HepG2 (cell line): ENCODE measurements around the gene ABT1. TPM values are rescaled to one million over a fixed set of nuclear protein-coding genes. Genes with fewer than 3 reads are reported as not detected.

Experiments used
- BRCA1 ChIP-seq: sonication (generic); formaldehyde crosslinking; IDR thresholded peaks from 2 replicates; pipeline ENCODE4 v1.4.0; 2020; ENCODE audit warnings: missing genetic modification reagents
- DNMT1 ChIP-seq: sonication (generic); formaldehyde crosslinking; IDR thresholded peaks from 2 replicates; pipeline ENCODE4 v1.5.1; 2020; ENCODE audit warnings: mild to moderate bottlenecking, missing genetic modification reagents
- ELF4 ChIP-seq: sonication (generic); formaldehyde crosslinking; IDR thresholded peaks from 2 replicates; pipeline ENCODE4 v1.5.0; 2020; ENCODE audit warnings: missing genetic modification reagents, mild to moderate bottlenecking, moderate library complexity, borderline replicate concordance
- HHEX ChIP-seq: IDR thresholded peaks from 2 replicates; pipeline ENCODE4 v1.6.1; 2016; ENCODE audit warnings: control low read depth
- PRMT3 ChIP-seq: sonication (generic); formaldehyde crosslinking; IDR thresholded peaks from 2 replicates; pipeline ENCODE4 v1.8.1; 2022; ENCODE audit warnings: low read depth, mild to moderate bottlenecking, moderate library complexity, missing genetic modification reagents, borderline replicate concordance
- RFXAP ChIP-seq: sonication (generic); formaldehyde crosslinking; IDR thresholded peaks from 2 replicates; pipeline ENCODE4 v1.4.0; 2020; ENCODE audit warnings: missing genetic modification reagents, borderline replicate concordance
- SAFB2 ChIP-seq: sonication (generic); formaldehyde crosslinking; IDR thresholded peaks from 2 replicates; pipeline ENCODE4 v1.5.1; 2020; ENCODE audit warnings: missing genetic modification reagents, low read depth, mild to moderate bottlenecking, borderline replicate concordance
- ZGPAT ChIP-seq: IDR thresholded peaks from 2 replicates; pipeline ENCODE4 v1.6.1; 2016; ENCODE audit warnings: mild to moderate bottlenecking
- ZNF496 ChIP-seq: sonication (generic); formaldehyde crosslinking; IDR thresholded peaks from 2 replicates; pipeline ENCODE4 v1.8.1; 2023; ENCODE audit warnings: mild to moderate bottlenecking, moderate library complexity, missing genetic modification reagents; ENCODE audit not compliant: insufficient replicate concordance
- ZNF580 ChIP-seq: IDR thresholded peaks from 2 replicates; pipeline ENCODE4 v1.6.1; 2016; ENCODE audit warnings: low read depth, borderline replicate concordance
- ZNF614 ChIP-seq: IDR thresholded peaks from 2 replicates; pipeline ENCODE4 v1.6.1; 2018; ENCODE audit warnings: missing biosample characterization, missing genetic modification reagents, inconsistent platforms, borderline replicate concordance
- ZNF883 ChIP-seq: sonication (generic); formaldehyde crosslinking; IDR thresholded peaks from 2 replicates; pipeline ENCODE4 v1.5.1; 2020; ENCODE audit warnings: mild to moderate bottlenecking, missing genetic modification reagents; ENCODE audit errors: not compliant biosample characterization
- ZSCAN25 ChIP-seq: sonication (generic); formaldehyde crosslinking; IDR thresholded peaks from 2 replicates; pipeline ENCODE4 v1.8.0; 2022; ENCODE audit warnings: mild to moderate bottlenecking, missing genetic modification reagents
- polyA plus RNA-seq, 8 experiments: library from polyadenylated mRNA; depleted of rRNA in 3 of 8; stranded (reverse) in 7 of 8; unstranded in 1 of 8; fragments of >200 nt; fragmentation: Illumina TruSeq in 4 of 8; extraction: Trizol in 4 of 8; gene quantifications; 2 replicates each; pipeline versions ENCODE4 v1.2.1 to v1.2.3, GENCODE V29; 2011 to 2016; ENCODE audit warnings: low read depth in 4 of 8, missing spikeins in 1 of 8, mixed read lengths in 1 of 8; ENCODE audit not compliant: insufficient read depth in 1 of 8
- total RNA-seq, 5 experiments: library from RNA; depleted of rRNA; stranded (reverse); fragments of >200 nt; fragmentation: Illumina TruSeq; extraction: Trizol; gene quantifications; 2 replicates each; pipeline ENCODE4 v1.2.3, GENCODE V29; 2016; ENCODE audit warnings: low read depth in 1 of 5
- TF ChIP-seq, protein P1 (sequence below): sonication (generic); formaldehyde crosslinking; IDR thresholded peaks from 2 replicates; pipeline ENCODE4 v1.4.0; 2020; ENCODE audit warnings: missing genetic modification reagents, mild to moderate bottlenecking, borderline replicate concordance
- TF ChIP-seq, protein P2 (sequence below): sonication (generic); formaldehyde crosslinking; IDR thresholded peaks from 2 replicates; pipeline ENCODE4 v1.4.0; 2020; ENCODE audit warnings: missing genetic modification reagents, borderline replicate concordance
- TF ChIP-seq, protein P3 (sequence below): conservative IDR thresholded peaks from 2 replicates; pipeline ENCODE4 v1.6.1; 2018; ENCODE audit warnings: missing genetic modification reagents

The ABT1 gene
- total and polyA plus RNA-seq, 2 of the 13 experiments (the other 11 are each of a cell fraction or from before 2014, with no cell fraction given), result 38.4 TPM

- TF ChIP-seq, protein P1, sequence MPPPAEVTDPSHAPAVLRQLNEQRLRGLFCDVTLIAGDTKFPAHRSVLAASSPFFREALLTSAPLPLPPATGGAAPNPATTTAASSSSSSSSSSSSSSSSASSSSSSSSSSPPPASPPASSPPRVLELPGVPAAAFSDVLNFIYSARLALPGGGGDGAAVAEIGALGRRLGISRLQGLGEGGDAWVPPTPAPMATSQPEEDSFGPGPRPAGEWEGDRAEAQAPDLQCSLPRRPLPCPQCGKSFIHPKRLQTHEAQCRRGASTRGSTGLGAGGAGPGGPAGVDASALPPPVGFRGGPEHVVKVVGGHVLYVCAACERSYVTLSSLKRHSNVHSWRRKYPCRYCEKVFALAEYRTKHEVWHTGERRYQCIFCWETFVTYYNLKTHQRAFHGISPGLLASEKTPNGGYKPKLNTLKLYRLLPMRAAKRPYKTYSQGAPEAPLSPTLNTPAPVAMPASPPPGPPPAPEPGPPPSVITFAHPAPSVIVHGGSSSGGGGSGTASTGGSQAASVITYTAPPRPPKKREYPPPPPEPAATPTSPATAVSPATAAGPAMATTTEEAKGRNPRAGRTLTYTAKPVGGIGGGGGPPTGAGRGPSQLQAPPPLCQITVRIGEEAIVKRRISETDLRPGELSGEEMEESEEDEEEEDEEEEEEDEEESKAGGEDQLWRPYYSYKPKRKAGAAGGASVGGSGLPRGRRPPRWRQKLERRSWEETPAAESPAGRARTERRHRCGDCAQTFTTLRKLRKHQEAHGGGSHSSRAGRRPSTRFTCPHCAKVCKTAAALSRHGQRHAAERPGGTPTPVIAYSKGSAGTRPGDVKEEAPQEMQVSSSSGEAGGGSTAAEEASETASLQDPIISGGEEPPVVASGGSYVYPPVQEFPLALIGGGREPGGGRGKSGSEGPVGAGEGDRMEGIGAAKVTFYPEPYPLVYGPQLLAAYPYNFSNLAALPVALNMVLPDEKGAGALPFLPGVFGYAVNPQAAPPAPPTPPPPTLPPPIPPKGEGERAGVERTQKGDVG, result peak; percentile 49; the same call in 1 of the 2 replicates
- TF ChIP-seq HHEX, result no peak
- TF ChIP-seq ZNF614 (CRISPR knock-in tag), result peak; percentile 30; the same call in 1 of the 2 replicates
- TF ChIP-seq ZGPAT (CRISPR knock-in tag), result peak; percentile 82; the same call in 1 of the 2 replicates
- TF ChIP-seq PRMT3 (CRISPR knock-in tag), result no peak
- peak; percentile 79 for TF ChIP-seq RFXAP (CRISPR knock-in tag)
- TF ChIP-seq SAFB2 (CRISPR knock-in tag), result no peak
- TF ChIP-seq BRCA1, result no peak
- TF ChIP-seq ELF4 (CRISPR knock-in tag), result peak; percentile 60; the same call in 1 of the 2 replicates
- TF ChIP-seq ZNF496 (CRISPR knock-in tag), result no peak
- TF ChIP-seq ZNF580 (CRISPR knock-in tag), result peak; percentile 82
- no peak for TF ChIP-seq ZSCAN25 (CRISPR knock-in tag)
- TF ChIP-seq, protein P2, sequence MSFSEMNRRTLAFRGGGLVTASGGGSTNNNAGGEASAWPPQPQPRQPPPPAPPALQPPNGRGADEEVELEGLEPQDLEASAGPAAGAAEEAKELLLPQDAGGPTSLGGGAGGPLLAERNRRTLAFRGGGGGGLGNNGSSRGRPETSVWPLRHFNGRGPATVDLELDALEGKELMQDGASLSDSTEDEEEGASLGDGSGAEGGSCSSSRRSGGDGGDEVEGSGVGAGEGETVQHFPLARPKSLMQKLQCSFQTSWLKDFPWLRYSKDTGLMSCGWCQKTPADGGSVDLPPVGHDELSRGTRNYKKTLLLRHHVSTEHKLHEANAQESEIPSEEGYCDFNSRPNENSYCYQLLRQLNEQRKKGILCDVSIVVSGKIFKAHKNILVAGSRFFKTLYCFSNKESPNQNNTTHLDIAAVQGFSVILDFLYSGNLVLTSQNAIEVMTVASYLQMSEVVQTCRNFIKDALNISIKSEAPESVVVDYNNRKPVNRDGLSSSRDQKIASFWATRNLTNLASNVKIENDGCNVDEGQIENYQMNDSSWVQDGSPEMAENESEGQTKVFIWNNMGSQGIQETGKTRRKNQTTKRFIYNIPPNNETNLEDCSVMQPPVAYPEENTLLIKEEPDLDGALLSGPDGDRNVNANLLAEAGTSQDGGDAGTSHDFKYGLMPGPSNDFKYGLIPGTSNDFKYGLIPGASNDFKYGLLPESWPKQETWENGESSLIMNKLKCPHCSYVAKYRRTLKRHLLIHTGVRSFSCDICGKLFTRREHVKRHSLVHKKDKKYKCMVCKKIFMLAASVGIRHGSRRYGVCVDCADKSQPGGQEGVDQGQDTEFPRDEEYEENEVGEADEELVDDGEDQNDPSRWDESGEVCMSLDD, result no peak
- TF ChIP-seq, protein P3, sequence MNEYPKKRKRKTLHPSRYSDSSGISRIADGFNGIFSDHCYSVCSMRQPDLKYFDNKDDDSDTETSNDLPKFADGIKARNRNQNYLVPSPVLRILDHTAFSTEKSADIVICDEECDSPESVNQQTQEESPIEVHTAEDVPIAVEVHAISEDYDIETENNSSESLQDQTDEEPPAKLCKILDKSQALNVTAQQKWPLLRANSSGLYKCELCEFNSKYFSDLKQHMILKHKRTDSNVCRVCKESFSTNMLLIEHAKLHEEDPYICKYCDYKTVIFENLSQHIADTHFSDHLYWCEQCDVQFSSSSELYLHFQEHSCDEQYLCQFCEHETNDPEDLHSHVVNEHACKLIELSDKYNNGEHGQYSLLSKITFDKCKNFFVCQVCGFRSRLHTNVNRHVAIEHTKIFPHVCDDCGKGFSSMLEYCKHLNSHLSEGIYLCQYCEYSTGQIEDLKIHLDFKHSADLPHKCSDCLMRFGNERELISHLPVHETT (CRISPR knock-in tag), result peak; percentile 81
- no peak for TF ChIP-seq DNMT1 (CRISPR knock-in tag)
- peak; percentile 47 for TF ChIP-seq ZNF883 (CRISPR knock-in tag)
Measured at GRCh38 chr6:26550250-26550993, 46.3 kb upstream of the ABT1 start (continued).
